Measurements from ENCODE around the gene OXA1L. TPM values are rescaled to one million over a fixed set of nuclear protein-coding genes. Genes with fewer than 3 reads are reported as not detected.
"Not testable (repeated sequence)": the region's sequence is repeated elsewhere in the genome, so short reads cannot be mapped to it uniquely, and the experiment has no call there.

Gene OXA1L
- total RNA-seq, 1 donor = 37.6 TPM

GRCh38 chr14:22748206-22748605 lies 18.3 kb upstream of the OXA1L start:
- no peak overlapping the region for H3K4me3 ChIP-seq (ENCODE audit: low read depth, low read length)
- TF ChIP-seq CTCF (IDR thresholded peaks at IDR 0.05; ENCODE audit: insufficient read depth, low read depth, low read length) = no peak
- DNase-seq (ENCODE audit: low read depth) = no peak

GRCh38 chr14:22748631-22749068 lies 17.8 kb upstream of the OXA1L start:
- no peak for TF ChIP-seq CTCF (IDR thresholded peaks at IDR 0.05; ENCODE audit: insufficient read depth, low read depth, low read length)
- no peak for DNase-seq (ENCODE audit: low read depth)
- H3K4me3 ChIP-seq (ENCODE audit: low read depth, low read length) = no peak overlapping the region

- no peak for TF ChIP-seq CTCF (IDR thresholded peaks at IDR 0.05; ENCODE audit: insufficient read depth, low read depth, low read length)
- H3K4me3 ChIP-seq (ENCODE audit: low read depth, low read length) = no peak overlapping the region
- no peak for DNase-seq (ENCODE audit: low read depth)
Observed at GRCh38 chr14:22752422-22752821, 14.1 kb upstream of the OXA1L start.

GRCh38 chr14:22753586-22753985 lies 12.9 kb upstream of the OXA1L start:
- H3K4me3 ChIP-seq (ENCODE audit: low read depth, low read length) = no peak overlapping the region
- DNase-seq (ENCODE audit: low read depth) = no peak
- TF ChIP-seq CTCF (IDR thresholded peaks at IDR 0.05; ENCODE audit: insufficient read depth, low read depth, low read length) = no peak

- H3K4me3 ChIP-seq (ENCODE audit: low read depth, low read length); DNase-seq (ENCODE audit: low read depth): not testable (repeated sequence)
Observed at GRCh38 chr14:22757972-22758650, 8.4 kb upstream of the OXA1L start.

GRCh38 chr14:22761734-22762133 lies 4.8 kb upstream of the OXA1L start:
- no peak overlapping the region for H3K4me3 ChIP-seq (ENCODE audit: low read depth, low read length)
- no peak for DNase-seq (ENCODE audit: low read depth)
- TF ChIP-seq CTCF (IDR thresholded peaks at IDR 0.05; ENCODE audit: insufficient read depth, low read depth, low read length) = no peak

GRCh38 chr14:22764382-22764781 lies 2.1 kb upstream of the OXA1L start:
- TF ChIP-seq CTCF (IDR thresholded peaks at IDR 0.05; ENCODE audit: insufficient read depth, low read depth, low read length) = no peak
- DNase-seq (ENCODE audit: low read depth) = no peak

More at GRCh38 chr14:22764382-22764781, 2.1 kb upstream of the OXA1L start:
- no peak overlapping the region for H3K4me3 ChIP-seq (ENCODE audit: low read depth, low read length)

All from fibroblast of villous mesenchyme (primary cell).